NCI-H345 (cell line): Measurements from ENCODE around the gene YEATS2.
A peak's percentile ranks its signal among the peaks of the same experiment; 100 is the strongest.

Source experiments
- DNase-seq: peaks from one replicate; lab custom pipeline; 2025; lab: John Stamatoyannopoulos, UW

YEATS2 gene

GRCh38 chr3:183812761-183813445 lies 115.3 kb downstream of the YEATS2 start:
- peak; percentile 78 for DNase-seq

DNA sequence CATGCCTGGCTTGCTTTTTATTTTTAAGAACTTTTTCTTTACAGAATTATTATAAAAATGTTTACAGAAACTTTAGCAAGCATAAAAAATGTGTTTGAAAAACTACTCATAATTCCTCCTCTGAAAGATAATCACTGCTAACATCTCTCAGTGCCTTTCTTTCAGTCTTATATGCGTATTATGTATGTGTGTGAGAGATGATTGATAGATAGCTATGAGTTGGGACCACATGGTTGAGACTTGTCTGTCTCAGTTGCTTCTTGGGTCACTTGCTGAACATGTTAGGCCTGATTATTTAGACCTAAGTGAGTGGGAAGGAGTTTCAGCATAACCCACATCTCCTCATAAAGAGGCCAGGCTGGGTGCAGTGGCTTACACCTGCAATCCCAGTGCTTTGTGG lies 116.6 kb downstream of the YEATS2 start:
- DNase-seq = no peak

- no peak for DNase-seq
Observed at GRCh38 chr3:183815563-183815940, 118.0 kb downstream of the YEATS2 start.

DNA sequence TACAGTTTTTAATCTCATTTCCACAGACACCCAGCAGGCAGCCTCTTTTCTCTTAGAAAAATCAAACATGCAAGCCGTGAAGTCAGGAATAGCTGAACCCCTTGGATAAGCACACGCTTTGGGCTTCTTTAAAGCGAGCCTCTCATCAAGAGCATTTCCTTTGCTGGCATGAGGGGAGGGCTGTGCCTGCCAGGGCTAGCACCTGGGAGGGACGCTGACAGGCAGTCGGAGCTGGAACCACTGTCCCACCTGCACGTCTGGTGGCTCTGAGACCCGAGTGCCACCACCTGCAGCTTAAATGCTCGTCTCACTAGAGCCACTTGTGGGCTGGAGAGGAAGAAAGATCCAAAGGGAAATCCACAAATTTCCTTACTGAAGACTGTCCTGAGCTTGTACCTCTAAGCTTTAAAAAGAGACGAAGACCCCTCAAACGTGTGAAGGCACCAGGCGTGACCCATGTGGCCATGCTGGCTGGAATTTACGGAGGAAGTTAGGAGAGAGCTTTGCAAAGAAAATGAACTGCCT lies 118.4 kb downstream of the YEATS2 start:
- DNase-seq = peak; percentile 59

GRCh38 chr3:183816681-183817510 lies 119.3 kb downstream of the YEATS2 start:
- DNase-seq = no peak

DNA sequence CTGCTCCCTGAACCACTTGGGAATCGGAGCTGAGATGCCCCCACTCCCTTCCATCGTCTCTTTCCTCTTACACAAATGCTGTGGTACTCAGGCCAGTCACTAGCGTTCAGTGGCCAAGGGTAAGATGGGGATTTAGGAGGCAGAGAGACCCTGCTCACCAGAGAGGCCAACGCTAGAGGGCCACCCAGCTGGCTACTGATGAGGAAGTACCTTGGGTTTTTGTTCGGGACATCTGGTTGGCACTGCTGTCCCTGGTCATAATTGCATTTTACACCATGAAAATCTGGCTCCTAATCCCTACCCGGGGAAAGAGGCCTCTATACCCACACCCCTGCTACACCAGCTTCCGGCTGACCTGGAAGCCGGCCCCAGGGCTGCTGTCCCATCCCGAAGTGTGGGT lies 120.0 kb downstream of the YEATS2 start:
- DNase-seq = no peak

DNA sequence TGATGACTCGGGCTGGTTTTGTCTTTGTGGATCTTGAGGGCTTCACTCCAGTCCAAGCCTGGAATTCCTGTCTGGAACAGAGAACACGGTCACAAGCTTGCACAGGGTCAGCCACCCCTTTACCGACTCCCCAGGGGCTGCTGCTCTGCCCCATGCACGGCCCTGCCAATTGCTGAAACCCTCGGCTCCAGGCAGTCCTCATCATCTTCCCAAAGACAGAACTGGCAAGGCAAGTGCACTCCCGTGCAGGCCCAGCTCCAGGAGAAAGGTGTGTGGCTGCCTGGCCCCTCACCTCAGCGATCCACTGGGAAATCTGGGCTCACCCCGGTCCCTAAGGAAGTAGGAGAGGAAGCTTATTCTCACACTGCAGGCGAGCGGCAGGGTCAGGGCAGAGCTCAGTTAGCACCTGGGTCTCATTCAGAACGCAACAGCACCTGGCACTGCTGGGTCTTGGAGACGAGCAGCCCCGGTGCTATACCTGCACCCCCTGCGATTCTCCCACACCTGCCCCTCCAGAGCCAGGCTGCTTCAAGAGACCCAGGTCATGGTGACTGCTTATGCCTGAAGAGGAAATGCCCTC lies 120.5 kb downstream of the YEATS2 start:
- no peak for DNase-seq

DNA sequence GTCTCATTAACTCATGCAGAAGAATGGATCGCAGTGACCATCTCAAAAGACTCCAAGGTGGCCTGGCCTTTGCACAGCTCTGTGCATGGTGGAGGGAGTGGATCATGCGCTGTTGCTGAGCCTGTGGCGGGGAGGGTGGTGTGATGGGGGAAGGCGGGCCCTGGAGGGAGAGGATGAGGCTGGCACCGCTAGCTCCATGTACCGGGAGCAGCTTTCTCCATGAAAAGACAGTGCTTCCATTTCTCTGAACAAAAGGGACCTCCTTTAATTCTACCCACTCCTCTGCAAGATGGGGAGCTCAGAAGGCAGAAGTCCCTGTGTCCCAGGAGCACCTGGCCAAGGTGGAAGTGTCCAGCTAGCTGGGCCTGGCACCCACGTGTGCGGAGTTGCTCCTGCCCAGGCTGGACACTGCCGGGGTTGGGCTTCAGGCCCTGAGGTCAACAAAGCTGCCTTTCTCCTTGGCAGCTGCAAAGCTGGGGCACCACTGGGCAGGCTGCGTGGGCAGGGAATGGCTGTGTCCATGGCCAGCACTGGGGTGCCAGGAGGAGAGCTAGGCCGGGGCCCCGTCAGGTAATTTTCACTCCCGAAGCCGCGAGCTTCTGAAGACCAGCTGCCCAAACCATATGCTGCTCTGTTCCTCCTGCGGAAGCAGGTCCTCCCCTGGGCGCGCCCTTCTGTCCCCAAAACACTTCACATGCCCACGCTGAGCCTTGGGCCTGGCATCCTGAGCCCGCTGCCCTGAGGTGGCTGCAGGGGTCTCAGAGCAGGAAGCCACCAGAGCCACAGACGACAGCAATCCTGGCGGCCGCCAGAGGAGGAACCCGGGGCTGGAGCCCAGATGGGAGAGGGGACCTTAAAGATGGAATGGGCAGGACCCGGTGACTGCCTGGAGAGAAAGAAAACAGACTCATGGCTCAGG lies 121.4 kb downstream of the YEATS2 start:
- DNase-seq = no peak

DNA sequence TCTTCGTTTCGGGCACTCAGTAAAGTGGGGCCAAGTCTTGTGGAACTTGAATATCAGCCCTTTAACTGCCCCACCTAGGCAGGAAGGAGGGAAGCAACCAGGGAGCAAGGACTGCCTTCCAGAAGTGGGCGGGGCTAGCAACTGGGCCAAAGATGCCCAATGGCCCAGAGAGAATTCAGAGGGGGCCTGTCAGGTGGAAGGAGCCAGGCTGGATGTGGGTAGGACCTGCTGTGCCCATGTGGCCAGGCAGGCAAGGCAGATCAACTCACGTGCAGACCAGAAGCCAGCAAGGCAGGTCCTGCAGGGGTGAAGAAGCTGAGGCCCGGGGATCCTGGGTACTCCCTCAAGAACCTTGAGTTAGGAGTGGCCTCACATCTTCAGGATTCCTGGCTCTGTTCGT lies 122.2 kb downstream of the YEATS2 start:
- DNase-seq = no peak

DNA sequence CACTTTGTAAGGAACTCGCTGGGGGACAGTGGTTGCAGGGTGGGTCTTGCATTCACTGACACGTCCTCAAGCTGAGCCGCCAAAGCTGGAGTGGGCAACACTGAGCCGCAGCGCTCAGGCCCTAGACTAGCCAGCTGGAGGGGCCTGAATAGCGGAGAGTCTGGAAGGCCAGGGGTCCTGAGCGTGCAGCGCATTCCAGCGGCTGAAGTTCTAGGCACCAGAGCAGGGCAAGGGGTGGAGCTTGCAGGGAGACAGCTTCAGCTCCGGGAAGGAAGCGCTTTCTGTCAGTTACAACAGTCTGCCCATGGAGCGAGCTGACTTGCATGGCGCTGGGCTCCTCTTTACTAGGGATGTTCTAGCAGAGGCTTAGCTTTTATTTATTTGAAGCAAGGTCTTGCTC lies 125.0 kb downstream of the YEATS2 start:
- DNase-seq = no peak

GRCh38 chr3:183823963-183824362 lies 126.4 kb downstream of the YEATS2 start:
- DNase-seq = peak; percentile 67

GRCh38 chr3:183824761-183825455 lies 127.3 kb downstream of the YEATS2 start:
- DNase-seq = peak; percentile 56

DNA sequence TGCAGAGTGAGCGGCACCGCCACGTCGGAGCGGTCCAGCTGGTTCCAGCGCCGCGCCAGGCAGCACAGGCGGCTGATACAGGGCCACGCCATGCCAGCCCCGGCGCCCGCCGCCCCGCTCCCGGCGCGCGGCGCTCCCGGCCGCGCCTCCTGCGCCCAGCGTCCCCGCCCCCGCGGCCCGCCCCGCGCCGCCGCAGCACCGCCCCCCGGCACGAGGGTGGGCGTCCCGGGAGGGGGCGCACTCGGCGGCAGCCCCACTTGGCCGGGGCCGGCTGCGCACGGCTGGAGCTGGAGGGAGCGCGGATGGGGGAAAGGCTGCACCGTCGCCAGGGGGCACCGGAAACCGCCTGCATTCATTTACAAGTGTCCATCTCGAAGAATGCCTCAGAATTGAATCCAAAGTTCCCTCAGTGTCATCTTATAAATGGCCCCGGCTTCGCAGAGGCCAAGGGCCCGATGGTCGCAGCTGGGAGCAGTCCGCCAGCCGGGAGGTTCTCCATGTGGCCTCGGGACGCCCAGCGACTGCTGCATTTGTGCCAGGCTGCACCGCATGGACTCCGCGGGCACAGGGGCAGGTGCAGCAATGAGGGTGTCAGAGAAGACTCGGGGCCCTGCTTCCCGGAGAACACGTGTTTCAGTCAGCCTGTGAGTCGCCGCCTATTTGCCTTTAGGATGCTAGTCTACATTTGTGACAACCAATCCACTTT lies 128.0 kb downstream of the YEATS2 start, which contains the start of gene MAP6D1:
Gene MAP6D1 (minus strand): TSS at position 122 of the 706 bp plus-strand sequence. CDS start 30 bp downstream, at position 92.
- DNase-seq = peak; percentile 83

GRCh38 chr3:183826448-183827250 lies 129.1 kb downstream of the YEATS2 start:
- DNase-seq = no peak

DNA sequence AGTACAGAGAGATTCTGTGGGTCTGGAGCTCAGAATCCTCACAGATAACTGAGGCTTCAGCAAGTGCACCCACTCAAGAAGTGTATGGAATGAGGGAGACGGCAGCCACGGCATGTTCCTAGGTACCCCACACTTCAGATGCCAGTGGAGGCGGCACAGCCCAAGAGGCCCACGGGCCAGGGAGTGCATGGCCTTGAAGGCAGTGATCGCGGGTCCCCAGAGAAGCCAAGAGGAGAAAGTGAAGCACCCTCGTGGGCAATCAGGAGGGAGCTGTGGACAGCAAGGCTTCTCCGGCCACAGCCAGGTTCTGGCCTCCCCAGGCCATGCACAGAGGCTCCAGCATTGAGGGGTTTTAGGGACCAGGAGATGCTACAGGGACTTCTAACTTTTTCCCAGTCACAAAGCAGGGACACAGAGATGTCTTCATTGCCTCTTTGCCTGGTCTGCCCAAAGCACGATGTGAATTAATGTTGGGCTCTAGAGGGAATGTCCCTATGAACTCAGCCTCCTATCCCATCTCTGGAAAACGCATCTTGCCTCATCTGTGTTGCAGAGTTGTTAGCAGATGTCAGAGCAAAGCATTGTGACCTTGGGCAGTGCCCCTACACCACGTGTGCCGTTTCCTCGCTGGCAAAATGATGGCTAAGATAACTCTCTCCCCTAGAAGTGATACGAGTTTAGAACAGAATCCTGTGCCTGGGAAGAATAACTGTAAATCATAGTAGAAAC lies 130.4 kb downstream of the YEATS2 start:
- no peak for DNase-seq

DNA sequence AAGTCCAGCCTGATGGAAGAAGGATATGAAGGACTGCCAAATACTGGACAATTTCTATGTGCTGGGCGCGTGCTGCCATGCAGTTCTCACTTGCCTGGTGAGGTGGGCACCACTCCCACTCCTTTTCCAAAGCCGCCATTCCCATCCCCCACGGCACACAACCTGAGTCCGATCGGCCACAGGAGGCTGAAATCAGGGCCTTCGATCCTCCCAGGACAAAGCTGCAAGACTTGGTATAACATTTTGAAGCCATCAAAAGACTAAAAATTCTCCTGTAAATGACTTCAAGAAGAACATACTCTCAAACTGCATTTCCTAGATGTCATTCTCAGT lies 130.9 kb downstream of the YEATS2 start:
- DNase-seq = no peak

GRCh38 chr3:183829466-183829865 lies 131.9 kb downstream of the YEATS2 start:
- DNase-seq = no peak

- DNase-seq = no peak
Observed at GRCh38 chr3:183830187-183830586, 132.6 kb downstream of the YEATS2 start.

DNA sequence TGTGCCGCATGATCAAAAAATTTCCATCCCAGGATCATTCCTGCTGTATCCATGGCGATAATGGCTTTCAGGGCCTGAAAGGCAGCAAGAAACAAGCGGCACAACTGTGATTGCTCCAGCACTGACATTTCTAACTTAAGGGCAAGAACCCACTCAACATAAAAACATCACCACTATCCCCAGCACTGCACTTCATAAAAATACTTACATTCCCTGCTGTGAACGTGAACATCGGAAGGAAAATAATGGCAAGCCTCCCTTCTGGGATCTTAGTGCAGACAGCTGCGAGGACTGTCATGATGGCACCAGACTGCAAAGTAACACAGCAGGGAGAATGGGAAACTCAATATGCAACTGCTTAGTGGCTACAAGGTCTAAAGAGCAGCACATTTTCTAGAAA lies 135.9 kb downstream of the YEATS2 start:
- no peak for DNase-seq
